Nephron (organoid): ENCODE data around the gene ST8SIA4.

ENCODE experiments used
- H3K27ac Mint-ChIP-seq, 3 experiments: 2 replicates each; pipeline ENCODE4 v1.8.0; 2020; ENCODE audit warnings: mixed read lengths in 3 of 3, mild to moderate bottlenecking in 2 of 3, moderate library complexity in 1 of 3
- H3K27me3 Mint-ChIP-seq: 2 replicates; pipeline ENCODE4 v1.8.0; 2021; ENCODE audit warnings: low read depth, mild to moderate bottlenecking, moderate library complexity, mixed read lengths
- H3K36me3 Mint-ChIP-seq: 2 replicates; pipeline ENCODE4 v1.8.0; 2020; ENCODE audit warnings: low read depth, mixed read lengths
- H3K4me1 Mint-ChIP-seq: 2 replicates; pipeline ENCODE4 v1.8.0; 2020; ENCODE audit warnings: mixed read lengths
- H3K4me3 Mint-ChIP-seq, 3 experiments: 2 replicates each; pipeline ENCODE4 v1.8.0; 2020; ENCODE audit warnings: mild to moderate bottlenecking in 3 of 3, mixed read lengths in 3 of 3, moderate library complexity in 2 of 3
- H3K9me3 Mint-ChIP-seq: 2 replicates; pipeline ENCODE4 v1.8.0; 2020; ENCODE audit warnings: mixed read lengths
- CTCF ChIP-seq, 3 experiments: fragments of 200-600 bp; sonication (generic); IDR thresholded peaks; one replicate each; pipeline ENCODE4 v1.5.0; 2021; ENCODE audit warnings: antibody characterized with exemption in 3 of 3; ENCODE audit not compliant: unreplicated experiment in 3 of 3

ST8SIA4 gene

GRCh38 chr5:100855295-100855694 lies 47.8 kb downstream of the ST8SIA4 start:
- Mint-ChIP-seq H3K4me3 (no peak overlapping the region), H3K36me3 (peaks cover 5% of the 10 kb centered on the region), H3K4me1 (peaks cover 5% of the 10 kb centered on the region), H3K9me3 (no peaks in the 10 kb centered on the region), H3K27ac (no peak overlapping the region), H3K27me3 (no peaks in the 10 kb centered on the region)
- TF ChIP-seq CTCF (IDR thresholded peaks at IDR 0.05; ENCODE audit: unreplicated experiment in 3 of 3), result no peak

- no peaks in the 10 kb centered on the region for H3K27me3 Mint-ChIP-seq
- peaks cover 5% of the 10 kb centered on the region for H3K36me3 Mint-ChIP-seq
- H3K27ac Mint-ChIP-seq, result no peak overlapping the region
- no peaks in the 10 kb centered on the region for H3K9me3 Mint-ChIP-seq
- TF ChIP-seq CTCF (IDR thresholded peaks at IDR 0.05; ENCODE audit: unreplicated experiment in 3 of 3), result no peak
- H3K4me1 Mint-ChIP-seq, result peaks cover 5% of the 10 kb centered on the region
- no peak overlapping the region for H3K4me3 Mint-ChIP-seq
Measured at GRCh38 chr5:100854591-100854990, 48.5 kb downstream of the ST8SIA4 start.

GRCh38 chr5:100853582-100853981 lies 49.5 kb downstream of the ST8SIA4 start:
- Mint-ChIP-seq H3K27me3 (no peaks in the 10 kb centered on the region), H3K4me1 (peaks cover 5% of the 10 kb centered on the region), H3K9me3 (no peaks in the 10 kb centered on the region), H3K4me3 (no peak overlapping the region), H3K27ac (no peak overlapping the region), H3K36me3 (peaks cover 5% of the 10 kb centered on the region)
- TF ChIP-seq CTCF (IDR thresholded peaks at IDR 0.05; ENCODE audit: unreplicated experiment in 3 of 3), result no peak

GRCh38 chr5:100852988-100853449 lies 50.1 kb downstream of the ST8SIA4 start:
- no peaks in the 10 kb centered on the region for H3K27me3 Mint-ChIP-seq
- H3K9me3 Mint-ChIP-seq, result no peaks in the 10 kb centered on the region
- no peak overlapping the region for H3K27ac Mint-ChIP-seq
- TF ChIP-seq CTCF (IDR thresholded peaks at IDR 0.05; ENCODE audit: unreplicated experiment in 3 of 3), result no peak
- H3K36me3 Mint-ChIP-seq, result peaks cover 5% of the 10 kb centered on the region
- no peak overlapping the region for H3K4me3 Mint-ChIP-seq
- H3K4me1 Mint-ChIP-seq, result peaks cover 5% of the 10 kb centered on the region

GRCh38 chr5:100852051-100852450 lies 51.0 kb downstream of the ST8SIA4 start:
- H3K27me3 Mint-ChIP-seq, result no peaks in the 10 kb centered on the region
- H3K4me3 Mint-ChIP-seq, result no peak overlapping the region
- H3K9me3 Mint-ChIP-seq, result no peaks in the 10 kb centered on the region
- no peak overlapping the region for H3K27ac Mint-ChIP-seq
- no peak for TF ChIP-seq CTCF (IDR thresholded peaks at IDR 0.05; ENCODE audit: unreplicated experiment in 3 of 3)
- peaks cover 5% of the 10 kb centered on the region for H3K4me1 Mint-ChIP-seq
- H3K36me3 Mint-ChIP-seq, result peaks cover 5% of the 10 kb centered on the region

GRCh38 chr5:100846772-100847171 lies 56.3 kb downstream of the ST8SIA4 start:
- no peaks in the 10 kb centered on the region for H3K36me3 Mint-ChIP-seq
- no peak overlapping the region for H3K4me3 Mint-ChIP-seq
- no peaks in the 10 kb centered on the region for H3K27me3 Mint-ChIP-seq
- no peaks in the 10 kb centered on the region for H3K9me3 Mint-ChIP-seq
- peak overlapping the region in 1 of 3 experiments; percentile 68 for H3K27ac Mint-ChIP-seq
- no peak for TF ChIP-seq CTCF (IDR thresholded peaks at IDR 0.05; ENCODE audit: unreplicated experiment in 3 of 3)
- H3K4me1 Mint-ChIP-seq, result peaks cover 5% of the 10 kb centered on the region
